LNCAP (cell line): Measurements from ENCODE around the gene KMT5B.

Experiments
- TF ChIP-seq, protein P1 (sequence below): fragments of 450-650 bp; IDR thresholded peaks from 2 replicates; pipeline ENCODE4 v1.5.1; 2017; ENCODE audit warnings: mild to moderate bottlenecking

The KMT5B gene

DNA sequence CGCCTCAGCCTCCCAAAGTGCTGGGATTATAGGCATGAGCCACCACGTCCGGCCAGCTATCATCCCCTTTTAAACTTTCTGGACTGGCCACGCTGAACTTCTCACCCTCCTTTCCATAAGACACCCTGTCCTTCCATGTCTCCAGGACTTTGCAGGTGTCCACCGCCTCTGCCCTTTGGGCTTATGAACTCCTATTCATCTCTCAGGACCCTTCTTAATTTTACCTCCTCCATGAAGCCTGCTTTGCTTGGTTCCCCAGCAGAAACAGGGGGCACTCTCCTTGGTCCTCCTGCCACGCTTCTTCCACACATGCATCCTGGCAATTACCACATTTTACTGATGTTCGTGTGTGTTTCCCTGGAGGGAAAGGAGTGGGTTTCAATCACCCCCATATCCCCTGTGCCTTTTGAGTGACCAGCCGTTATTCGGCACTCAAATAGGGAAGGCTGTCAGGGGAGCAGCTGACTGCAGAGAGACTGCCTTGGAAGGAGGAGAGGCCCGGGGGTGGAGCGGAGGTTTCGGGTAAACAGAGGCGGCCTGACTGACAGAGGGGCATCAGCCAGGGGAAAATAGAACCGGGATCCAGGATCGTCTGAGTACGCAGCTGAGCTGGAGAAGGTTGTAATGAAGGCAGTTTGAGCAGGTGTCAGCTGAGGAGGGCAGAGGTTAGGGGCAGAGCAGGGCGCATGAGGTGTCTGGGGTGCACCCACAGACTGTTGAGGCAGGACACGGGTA, 64.9 kb downstream of the KMT5B start:
- TF ChIP-seq, protein P1, sequence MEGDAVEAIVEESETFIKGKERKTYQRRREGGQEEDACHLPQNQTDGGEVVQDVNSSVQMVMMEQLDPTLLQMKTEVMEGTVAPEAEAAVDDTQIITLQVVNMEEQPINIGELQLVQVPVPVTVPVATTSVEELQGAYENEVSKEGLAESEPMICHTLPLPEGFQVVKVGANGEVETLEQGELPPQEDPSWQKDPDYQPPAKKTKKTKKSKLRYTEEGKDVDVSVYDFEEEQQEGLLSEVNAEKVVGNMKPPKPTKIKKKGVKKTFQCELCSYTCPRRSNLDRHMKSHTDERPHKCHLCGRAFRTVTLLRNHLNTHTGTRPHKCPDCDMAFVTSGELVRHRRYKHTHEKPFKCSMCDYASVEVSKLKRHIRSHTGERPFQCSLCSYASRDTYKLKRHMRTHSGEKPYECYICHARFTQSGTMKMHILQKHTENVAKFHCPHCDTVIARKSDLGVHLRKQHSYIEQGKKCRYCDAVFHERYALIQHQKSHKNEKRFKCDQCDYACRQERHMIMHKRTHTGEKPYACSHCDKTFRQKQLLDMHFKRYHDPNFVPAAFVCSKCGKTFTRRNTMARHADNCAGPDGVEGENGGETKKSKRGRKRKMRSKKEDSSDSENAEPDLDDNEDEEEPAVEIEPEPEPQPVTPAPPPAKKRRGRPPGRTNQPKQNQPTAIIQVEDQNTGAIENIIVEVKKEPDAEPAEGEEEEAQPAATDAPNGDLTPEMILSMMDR, result no peak

- TF ChIP-seq, protein P1, result no peak
These were observed 66.2 kb downstream of the KMT5B start for GRCh38 chr11:68146704-68147474.

GRCh38 chr11:68146010-68146540, 67.0 kb downstream of the KMT5B start:
- TF ChIP-seq, protein P1, result no peak

- TF ChIP-seq, protein P1, result no peak
These were observed 67.8 kb downstream of the KMT5B start for GRCh38 chr11:68145120-68145866.

- TF ChIP-seq, protein P1, result no peak
These were observed 69.8 kb downstream of the KMT5B start for GRCh38 chr11:68143310-68143689.

- TF ChIP-seq, protein P1, result no peak
These were observed 70.4 kb downstream of the KMT5B start for GRCh38 chr11:68142441-68143309.
